ENCODE measurements around the gene RAD51B.

Gene RAD51B

DNA sequence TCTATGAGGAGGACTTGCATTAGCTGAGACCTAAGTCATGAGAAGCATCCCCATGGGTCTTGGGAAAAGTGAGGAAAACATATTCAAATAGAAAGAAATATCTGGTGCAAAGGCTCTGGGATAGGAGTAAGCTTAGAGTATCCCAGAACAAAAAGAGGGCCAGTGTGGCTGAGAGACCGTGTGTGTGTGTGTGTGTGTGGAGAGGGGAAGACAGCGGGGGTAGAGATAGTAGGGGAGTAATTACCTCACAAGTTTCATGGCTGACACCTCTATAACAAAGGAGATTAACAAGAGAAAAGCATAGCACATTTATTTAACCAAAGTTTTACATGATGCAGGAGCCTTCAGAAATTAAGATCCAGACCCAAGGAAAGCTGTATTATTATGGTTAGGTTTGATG lies 440.5 kb downstream of the RAD51B start:
- DNase-seq, result no peak

DNA sequence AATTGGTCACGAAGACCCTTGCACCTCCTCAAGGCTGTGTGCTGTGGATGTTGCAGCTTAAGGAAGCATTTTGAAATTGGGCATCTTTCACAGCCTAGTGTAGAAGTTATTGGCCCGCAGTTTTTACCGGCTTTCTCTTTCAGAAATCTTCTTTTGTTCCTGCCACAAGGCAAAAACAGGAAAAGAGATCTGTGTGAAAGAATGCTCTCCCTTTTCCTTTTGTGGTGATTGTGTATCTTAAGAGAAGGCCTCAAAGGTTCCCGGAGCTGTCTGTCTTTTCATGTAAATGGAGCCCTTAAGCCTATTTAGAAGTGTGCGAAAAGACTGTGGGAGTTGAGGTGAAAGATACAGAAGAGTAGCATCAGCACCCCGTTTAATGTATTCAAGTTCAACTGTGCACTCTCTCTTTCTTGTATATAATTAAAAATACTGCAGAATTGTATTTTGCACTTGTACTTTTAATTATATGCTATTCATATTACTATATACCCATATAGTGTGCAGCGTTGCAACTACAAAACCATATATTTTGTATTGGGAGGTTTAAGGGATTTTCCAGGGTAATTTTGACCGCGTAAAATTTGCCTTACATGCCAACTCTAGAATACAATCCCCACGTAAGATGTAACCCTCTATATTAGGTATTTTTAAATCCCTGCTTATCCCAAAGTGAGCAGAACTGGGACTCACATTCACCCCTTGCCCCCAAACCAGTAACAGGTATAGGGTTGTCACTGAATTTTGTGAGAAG lies 441.7 kb downstream of the RAD51B start:
- DNase-seq, result no peak

DNA sequence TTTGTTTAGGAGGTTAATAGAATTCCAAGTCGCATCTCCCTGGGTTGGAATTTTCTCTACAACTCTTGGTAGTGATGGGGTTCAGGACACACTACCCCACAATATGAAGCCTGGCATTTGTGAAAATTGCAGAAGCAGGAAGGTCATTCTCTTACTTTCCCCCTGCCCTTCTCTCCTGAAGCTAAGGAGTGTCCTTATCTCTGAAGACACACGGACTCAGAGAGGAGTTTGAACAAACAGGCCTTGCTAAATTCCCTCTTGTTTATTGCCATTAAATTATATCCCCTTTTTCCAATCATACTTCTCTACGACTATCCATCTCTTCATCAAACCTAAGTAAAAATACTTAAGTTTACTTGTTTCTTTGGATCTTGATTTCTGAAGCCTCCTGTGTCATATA lies 443.0 kb downstream of the RAD51B start:
- DNase-seq, result no peak

DNA sequence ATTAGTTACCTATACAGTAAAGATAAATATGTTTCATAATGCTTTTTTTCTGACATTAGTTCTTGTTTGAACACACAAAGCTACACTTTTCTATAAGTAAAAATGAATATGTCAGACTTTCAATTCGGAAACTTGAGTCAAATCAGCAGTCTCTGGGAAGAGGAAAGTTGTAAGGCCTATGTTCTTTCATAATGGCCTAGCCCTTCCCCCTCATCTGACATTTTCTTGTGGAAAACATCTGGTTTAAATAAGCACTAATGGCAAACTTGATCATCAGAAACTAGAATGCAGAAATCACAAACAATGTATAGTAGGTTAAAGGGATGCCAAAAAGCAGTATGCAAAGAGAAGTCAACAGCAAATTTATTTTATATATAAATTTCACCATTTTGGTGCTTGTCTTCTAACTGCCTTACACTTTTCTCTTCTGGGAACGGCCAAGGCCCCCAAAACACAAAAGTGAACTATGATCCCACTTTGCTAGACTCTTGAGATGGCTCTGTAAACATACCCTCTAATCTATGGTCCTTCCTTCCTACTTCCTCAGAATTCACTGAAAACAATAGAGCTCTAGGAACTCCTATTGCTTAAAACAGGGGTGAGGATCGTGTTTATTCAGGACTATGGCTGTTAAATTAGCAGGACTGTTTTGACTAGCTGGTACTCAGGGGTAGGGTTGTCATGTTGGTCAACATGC lies 444.1 kb downstream of the RAD51B start:
- DNase-seq, result no peak

DNA sequence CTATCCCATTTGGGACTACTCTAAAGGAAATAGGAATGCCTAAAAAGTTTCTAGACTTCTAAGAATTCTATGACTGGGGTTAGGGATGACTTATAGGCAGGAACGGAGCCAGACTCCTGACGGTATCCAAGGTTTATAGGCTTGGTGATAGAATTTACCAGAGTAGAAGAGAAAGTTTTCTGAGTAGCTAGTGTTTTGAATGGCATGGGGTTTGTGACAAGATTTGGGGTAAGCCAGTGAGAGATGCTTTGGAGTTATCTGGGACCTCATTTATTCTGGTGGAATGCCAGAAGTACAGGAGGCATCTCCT lies 444.6 kb downstream of the RAD51B start:
- DNase-seq, result no peak

DNA sequence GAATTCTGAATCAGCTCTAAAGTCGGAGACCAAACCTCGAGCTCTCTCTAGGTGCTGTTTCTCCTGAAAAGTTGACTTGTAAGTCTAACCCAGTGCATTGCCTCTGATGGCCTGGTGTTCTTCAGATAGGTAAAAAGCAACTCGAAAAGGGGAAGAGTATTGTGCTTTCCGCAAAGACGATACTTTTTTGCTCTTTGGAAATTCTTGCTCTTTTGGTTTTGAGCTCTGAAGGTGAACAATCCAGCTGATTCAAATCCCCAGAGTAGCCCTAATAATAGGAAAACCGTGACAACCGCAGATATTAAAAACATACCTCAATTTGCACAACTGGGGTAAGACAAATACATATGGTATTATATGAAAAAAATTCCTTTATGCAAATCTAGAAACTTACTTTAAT lies 447.4 kb downstream of the RAD51B start:
- no peak for DNase-seq

DNA sequence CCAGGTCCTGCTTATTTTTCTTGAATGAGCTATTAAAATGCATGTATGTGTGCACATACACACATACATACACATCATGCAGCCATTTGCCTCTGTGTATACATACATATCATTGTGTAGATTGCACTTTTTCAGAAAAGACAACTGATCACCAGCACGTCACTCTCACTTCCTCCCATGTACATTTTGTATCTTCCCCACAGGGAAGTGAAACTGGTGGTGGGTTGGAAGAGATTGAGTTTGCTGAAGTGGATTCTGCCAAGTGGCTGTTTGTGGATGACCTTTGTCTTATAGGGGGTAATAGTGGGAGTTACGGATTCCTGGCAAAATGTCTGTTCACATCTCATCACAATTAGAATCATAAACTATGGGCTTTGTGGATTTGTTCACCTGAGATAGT lies 448.6 kb downstream of the RAD51B start:
- DNase-seq, result no peak

DNA sequence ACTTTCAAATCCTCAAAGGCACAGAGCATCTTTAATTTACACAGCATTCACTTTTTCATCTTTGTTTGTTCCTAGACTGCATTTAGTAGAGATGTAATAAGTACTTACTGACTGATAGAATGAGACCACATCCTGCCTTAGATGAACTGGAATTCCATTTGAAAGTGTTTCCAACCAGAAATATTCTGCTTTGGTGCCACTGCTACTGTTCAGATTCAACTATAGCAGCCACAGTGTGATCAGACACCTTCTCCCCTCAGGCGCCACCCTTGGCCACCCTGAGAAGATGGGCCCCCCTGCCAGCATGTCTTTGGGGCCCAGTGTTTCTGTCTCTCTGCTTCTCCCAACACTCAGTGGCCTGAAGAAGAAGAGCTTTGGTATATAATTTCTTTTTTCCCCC lies 449.1 kb downstream of the RAD51B start:
- DNase-seq, result no peak

DNA sequence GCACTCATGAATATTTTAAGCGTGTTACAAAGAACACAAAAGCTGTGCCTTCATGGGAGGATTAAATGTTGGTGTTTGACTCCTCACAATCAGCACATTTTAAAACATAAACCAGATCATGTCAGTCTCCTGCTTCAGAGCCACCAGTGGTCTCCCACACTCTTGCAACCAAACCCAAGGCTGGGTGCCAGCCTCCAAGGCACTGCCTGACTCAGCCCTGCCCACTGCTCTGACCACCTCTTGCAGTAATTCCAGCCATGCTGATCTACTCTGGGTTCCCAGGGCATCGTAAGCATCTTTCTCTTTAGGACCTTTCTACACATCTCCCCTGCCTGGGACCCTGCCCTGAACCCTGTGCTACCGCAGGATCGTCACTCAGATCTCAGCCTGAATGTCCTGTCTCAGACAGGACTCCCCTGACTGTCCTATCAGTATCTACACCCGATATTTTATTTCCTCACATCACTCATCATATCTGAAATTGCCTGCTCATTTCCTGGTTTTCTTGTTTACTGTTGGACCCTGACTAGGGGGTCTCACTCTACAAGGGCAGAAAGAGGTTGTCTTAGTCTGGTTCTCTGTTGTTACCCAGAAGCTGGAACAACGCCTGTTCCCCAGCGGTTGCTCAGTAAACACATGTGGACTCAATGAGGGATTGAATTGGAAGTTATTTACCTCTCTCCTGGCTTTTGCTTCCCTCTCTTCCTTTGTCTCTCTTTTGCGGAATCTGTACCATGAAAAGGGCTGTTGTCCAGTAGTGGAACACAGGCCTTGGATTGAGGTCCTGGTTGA lies 449.8 kb downstream of the RAD51B start:
- no peak for DNase-seq

DNA sequence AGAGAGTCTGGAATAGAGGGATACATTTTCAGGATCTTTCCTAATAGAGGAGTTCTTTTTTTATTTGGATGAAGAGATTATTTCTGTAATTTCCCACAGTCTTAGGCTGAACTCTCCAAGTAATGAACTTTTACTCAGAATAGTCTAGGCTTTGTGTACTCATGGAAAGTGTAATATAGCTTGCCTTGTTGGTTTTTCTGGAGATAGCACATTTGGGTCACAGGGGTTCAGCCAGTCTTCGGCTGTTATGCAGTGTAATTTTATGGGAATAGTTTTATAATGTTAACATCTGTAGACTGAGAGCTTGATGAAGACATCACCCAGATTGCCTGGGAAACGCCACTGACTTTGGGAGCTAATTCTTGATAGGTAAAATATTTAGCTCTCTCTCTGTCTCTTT lies 450.8 kb downstream of the RAD51B start:
- DNase-seq, result no peak

DNA sequence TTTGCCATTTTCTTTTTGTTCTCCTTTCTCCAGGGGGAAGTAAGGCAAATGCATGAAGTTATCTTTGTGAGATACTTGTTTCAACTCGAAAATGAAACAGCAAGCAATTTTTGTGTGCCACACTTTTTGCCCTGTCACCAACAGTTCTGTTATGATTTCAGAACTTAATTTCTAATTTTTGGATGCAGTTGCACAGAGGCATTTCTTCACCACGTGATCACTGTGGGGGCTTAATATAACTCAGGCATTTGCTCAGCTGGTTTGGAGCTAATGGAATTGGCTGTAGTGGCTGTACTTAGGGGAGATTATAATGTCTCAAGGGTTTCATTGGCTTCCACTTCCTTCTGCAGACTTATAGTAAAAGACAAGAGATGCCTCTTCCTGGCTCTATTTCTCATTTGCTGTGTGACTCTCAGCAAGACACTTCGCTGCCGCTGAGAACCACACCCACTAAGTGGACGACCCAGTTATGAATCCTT lies 452.4 kb downstream of the RAD51B start:
- no peak for DNase-seq

DNA sequence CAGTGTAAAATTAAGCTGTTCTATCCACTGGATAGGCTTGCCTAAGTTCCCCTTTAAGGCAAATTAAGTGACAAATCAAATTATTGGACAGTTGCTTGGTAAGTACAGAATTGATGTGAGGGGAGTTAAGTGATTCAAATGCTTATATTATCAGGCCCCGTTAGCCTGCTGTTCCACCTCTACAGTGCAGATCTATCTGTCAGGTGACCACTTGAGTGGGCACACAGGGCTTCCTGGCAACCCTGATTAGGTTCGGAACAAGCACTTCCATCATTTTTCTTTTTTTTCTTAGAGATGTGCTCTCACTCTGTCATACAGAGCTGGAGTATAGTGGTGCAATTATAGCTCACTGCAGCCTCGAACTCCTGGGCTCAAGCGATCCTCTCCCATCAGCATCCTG lies 453.8 kb downstream of the RAD51B start:
- no peak for DNase-seq

DNA sequence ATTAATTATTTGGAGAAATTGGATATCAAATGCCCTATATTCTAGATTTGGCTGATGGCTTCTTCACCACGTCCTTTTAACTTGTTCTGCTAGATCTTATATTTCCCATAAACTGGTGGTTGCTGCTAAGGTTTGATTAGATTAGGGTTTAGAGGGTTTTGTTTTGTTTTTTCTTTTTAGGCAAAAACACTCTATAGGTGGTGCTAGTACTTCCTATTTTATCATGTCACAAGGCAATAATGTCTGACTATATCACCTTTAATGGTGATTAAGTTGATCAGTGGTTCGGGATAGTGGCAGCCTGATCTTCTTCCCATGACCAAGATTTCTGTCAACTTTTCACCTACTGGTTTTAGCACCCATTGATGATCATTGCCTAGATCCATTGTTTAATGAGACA lies 455.1 kb downstream of the RAD51B start:
- no peak for DNase-seq

DNA sequence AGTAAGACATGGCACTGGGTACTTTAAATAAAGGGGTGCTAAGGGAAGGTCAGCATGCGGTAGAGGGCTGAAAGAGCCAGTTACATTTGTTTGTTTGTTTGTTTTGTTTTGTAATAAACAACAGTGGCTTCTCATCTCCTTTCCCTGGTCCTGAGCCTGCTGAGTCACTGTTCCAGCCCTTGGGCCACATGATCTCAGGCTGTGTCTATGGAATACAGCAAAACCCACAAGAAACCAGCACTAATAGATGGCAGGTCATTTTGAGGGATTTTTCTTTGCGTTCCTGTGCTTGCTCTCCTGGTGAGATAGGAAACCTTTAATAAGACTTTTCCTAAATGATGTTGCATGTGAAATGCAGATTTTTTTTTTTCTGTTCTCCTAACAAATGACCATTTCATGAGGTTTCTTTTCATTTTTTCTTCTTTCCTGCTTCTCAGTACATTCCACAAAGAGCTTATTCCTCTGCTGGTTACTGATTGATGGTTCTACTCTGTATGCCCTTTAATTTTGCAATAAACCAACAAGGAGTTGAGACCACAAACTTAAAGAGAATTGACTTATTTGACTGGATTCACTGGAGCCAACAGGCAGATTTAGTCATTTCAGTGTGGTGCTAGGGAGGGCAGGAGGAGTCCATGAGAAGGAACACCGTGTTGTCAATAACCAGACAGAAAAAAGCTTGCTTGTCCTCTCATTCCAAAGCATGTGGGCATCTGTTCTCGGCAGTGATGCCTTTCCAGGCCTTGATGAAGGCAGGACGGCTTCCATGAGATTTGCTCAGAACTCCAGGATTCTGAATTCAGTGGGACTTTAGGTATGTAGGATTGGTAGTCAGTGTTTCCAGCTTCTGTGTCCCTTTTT lies 459.2 kb downstream of the RAD51B start:
- no peak for DNase-seq

DNA sequence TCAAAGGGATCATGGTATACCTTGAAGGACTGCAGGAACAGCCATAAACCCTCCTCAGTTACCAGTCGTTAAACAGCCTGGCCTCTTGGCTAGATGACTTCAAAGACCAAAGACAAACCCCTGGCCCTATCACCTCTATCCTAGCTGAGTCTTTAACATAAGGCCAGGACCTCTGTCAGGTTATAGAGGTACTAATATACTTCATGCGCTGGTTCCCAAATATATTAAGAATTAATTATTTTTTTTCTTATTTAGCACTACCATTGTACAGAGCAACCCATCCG lies 459.8 kb downstream of the RAD51B start:
- DNase-seq, result no peak

DNA sequence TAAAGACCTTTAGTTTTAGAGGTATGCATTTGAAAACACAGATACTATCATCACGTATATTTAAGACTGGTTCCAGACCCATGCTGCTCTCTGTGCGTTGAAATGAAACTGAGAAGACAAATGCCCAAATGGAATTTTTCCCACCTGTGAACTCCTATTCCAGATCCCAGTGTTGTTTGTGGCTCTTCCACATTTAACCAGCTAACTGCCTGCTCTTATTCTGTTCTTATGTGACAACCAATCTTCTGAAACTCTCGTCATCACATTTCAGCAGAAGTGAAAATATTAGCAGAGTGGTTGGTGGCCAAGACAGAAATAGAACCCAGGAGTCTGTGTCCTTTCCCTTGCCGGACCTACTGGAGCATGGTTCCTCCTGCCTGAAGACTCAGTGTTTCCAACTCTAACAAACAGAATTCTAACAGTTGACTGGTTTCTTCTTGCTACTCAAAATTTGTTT lies 460.2 kb downstream of the RAD51B start:
- no peak for DNase-seq

DNA sequence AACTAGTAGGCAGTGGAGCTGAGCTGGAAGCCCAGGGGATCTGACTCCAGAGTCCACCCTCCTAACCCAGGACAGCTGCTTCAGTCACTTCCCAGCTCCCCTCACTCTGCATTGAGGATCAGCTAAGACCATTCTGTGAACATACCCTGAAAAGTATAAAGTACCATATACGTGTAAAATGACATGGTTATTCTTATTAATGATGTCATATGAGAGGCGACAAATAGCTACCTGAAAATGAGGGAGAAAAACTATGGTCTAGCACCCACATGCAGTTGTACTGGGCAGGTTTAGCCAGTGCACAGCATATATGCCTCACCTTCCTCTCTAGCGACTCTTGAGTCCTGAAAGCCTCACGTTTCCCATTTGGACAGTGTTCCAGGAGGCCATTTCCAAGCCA lies 461.9 kb downstream of the RAD51B start:
- DNase-seq, result no peak

DNA sequence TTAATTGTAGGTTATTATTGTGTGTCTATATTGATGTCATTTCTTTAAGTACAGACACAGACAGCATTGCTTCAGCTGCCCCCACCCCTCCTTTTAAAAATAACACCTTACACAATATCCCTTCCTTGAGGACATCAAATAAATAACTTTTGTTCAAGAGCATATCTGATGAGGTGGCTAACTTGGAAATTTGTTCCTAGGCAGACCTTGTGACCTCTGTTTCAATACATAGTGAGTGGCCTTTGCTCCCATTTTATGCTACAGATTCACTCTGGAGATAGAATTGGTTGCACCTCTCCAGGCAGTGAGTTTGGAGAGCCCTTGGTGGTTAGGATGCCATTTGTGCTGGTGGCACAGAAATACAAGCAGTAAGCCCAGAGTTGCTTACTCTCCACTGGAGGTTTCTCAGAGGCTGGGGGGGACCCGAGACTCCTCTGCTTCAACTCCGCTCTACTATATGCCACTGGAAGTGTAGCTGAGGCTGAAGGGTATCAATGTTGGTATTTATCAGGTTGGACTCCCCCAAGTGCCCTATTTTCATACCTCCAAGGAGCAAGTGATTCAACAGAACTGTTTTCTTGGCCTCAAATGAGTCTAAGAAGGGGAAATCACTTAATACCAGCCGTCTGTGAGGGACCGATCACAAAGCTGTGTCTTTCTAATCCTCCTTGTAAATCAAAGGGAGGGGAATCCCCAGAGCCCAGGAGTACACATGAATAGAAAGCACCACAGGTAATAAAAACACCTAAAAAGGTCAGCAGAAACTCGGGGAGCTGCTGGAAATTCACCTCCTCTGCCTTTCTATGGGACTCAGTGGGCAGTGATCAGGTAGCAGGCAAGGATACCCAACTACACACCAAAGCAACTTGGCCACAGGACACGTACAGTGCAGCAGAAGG lies 463.1 kb downstream of the RAD51B start:
- DNase-seq, result no peak

DNA sequence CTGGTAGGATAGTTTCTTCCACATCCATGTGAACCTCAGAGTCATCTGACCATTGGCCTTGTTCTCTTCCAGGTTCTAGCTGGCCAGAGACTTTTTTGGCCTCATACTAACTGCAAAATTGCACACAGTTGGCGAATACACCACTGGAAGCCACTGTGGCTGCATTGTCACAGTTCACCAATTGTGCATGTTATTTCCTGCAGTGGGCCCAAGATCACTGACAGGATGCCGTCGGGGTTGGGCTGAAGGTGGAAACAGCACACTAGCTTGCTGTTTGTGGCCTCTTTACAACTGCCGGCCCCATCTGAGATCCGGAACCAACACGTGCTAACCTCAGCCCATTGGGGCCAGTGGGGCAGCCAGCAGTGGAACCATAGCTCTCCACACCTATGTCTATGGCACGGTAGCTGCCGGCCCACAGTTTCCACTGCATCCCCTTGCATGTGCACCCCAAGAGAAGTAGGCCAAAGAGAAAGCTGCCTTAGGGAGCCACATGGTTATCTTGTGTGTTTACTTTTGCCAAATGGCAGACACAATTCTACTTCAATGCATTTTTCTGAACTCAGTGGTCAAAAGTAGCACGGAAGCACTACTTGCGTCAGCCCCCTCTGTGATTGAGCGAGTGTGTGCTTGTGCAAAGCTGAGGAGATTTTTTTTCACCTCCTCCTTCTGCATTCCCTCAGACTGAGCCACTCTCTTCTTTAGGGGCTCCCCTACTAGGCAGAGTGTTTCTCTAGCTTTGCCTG lies 464.0 kb downstream of the RAD51B start:
- DNase-seq, result no peak

DNA sequence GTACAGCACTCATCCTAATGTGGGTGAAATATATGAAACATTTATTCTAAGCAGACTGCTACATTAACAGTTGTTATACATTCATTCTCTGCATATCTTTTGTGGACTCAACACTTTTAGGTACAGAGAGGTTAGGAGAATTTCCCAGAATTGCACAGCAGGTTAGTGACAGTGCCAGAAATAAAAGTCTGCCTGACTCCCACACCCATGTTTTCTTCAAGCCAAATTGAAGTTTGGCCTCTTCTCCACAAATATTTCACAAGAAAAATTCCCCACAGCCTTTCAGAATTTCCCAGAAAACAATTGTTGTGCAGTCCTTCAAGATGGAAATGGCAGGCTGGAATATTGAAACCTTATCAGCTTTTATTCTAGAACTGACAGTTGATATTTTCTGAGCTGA lies 464.8 kb downstream of the RAD51B start:
- DNase-seq, result no peak

DNA sequence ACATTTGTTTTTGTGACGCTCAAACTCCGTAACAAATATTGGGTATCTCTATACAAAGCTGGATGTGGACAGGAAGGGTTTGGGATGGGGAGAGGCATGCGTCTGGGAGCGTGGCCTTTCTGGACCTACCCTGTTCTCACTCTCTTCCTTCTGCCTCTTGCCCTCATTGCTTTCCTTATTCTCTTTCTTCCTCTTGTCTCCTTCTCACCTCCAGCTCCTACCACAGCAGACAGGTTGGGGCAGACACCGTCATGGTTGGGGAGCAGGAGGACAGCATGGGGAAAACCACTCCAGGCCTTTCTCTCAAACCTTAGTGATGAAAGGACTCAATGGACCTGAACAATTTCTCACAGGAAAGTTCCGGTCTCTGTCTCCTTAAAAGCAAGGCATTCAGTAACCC lies 465.3 kb downstream of the RAD51B start:
- DNase-seq, result no peak

Measured in NCI-H1092 treated with DMSO at 0.1 percent for 48 hours (cell line).